ENCODE data around the gene EXOC3.

DNA sequence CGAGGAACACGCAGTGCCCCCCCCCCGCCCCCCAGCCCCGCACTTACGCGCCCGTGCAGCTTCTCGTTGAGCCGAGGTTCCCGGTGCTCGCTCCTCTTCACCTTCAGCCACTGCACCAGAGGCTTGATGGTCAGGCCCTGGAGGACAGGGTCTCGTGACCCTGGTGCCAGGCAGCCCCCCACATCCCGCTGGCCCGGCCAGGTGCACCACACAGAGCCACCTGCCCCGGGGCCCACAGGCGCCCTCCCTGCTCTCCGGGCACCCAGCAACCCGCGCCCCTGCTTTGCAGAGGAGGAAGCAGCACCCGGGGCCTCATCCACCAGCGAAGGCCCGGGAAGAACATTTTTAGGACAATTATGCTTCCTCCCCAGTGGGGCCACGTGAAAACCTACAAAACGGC lies 39.0 kb downstream of the EXOC3 start:
- TF ChIP-seq PKNOX1 (IDR thresholded peaks at IDR 0.05), result no peak
- no peak for TF ChIP-seq SUZ12 (IDR thresholded peaks at IDR 0.05)
- TF ChIP-seq ARNT (IDR thresholded peaks at IDR 0.05), result no peak
- TF ChIP-seq FOXM1 (IDR thresholded peaks at IDR 0.05; ENCODE audit: borderline replicate concordance), result no peak
